Endothelial cell of umbilical vein (primary cell): Measurements from ENCODE around the gene ECT2. TPM values are rescaled to one million over a fixed set of nuclear protein-coding genes. Genes with fewer than 3 reads are reported as not detected.

Source experiments
- BruUV-seq: library from RNA; stranded (reverse); fragments of 400-500 nt; replicated peaks from 2 replicates; lab custom pipeline; 2021; lab: Mats Ljungman, UMichigan
- CTCF ChIA-PET: fragments of 300-600, 350-600 bp; sonication (Branson Sonifier 250); formaldehyde crosslinking; loops from one replicate; lab custom pipeline; 2021; ENCODE audit warnings: antibody characterized with exemption, inconsistent platforms; lab: Charles Lee
- POLR2A ChIA-PET: fragments of 300-600, 350-600 bp; sonication (Branson Sonifier 250); formaldehyde crosslinking; loops from one replicate; lab custom pipeline; 2021; ENCODE audit warnings: antibody characterized with exemption, inconsistent platforms; lab: Charles Lee
- DNase-seq: peaks from one replicate; pipeline ENCODE4 v3.0.0-alpha.2; 2011; ENCODE audit warnings: low read depth, low spot score
- FAIRE-seq: peaks from 2 replicates; lab custom pipeline; 2011; peaks lifted over from hg19 to GRCh38; lab: Jason Lieb, UNC
- H2AFZ ChIP-seq: 2 replicates; pipeline ENCODE4 v1.6.0; 2012; ENCODE audit warnings: low read depth, low read length, control low read depth, inconsistent platforms
- H3K27ac ChIP-seq: 2 replicates; pipeline ENCODE4 v1.5.1; 2011; ENCODE audit warnings: low read depth, mild to moderate bottlenecking, control low read depth, low read length, moderate library complexity; ENCODE audit not compliant: insufficient read depth
- H3K27me3 ChIP-seq, 2 experiments: 2 replicates each; pipeline versions ENCODE4 v1.6.0 to v1.6.1; 2011; ENCODE audit warnings: low read length in 2 of 2, mixed read lengths in 1 of 2; ENCODE audit not compliant: control insufficient read depth in 2 of 2, insufficient read depth in 2 of 2
- H3K36me3 ChIP-seq, 2 experiments: 2 replicates in 1 of 2; 3 replicates in 1 of 2; pipeline ENCODE4 v1.5.1; 2011; ENCODE audit warnings: low read length in 2 of 2, mild to moderate bottlenecking in 1 of 2, moderate library complexity in 1 of 2; ENCODE audit not compliant: control insufficient read depth in 2 of 2, insufficient read depth in 2 of 2; ENCODE audit errors: extremely low read depth in 1 of 2
- H3K4me1 ChIP-seq: 3 replicates; pipeline ENCODE4 v1.5.1; 2011; ENCODE audit warnings: mild to moderate bottlenecking, low read length; ENCODE audit not compliant: control insufficient read depth, insufficient read depth; ENCODE audit errors: extremely low read depth
- H3K4me2 ChIP-seq: 2 replicates; pipeline ENCODE4 v1.6.1; 2011; ENCODE audit warnings: low read length, control low read depth, mixed read lengths; ENCODE audit not compliant: insufficient read depth
- H3K4me3 ChIP-seq, 3 experiments: fragments of 200-600 bp in 1 of 3; sonication (generic), shearing (Covaris generic) in 1 of 3; replicated peaks in 1 of 3; 2 replicates each; pipeline ENCODE4 v1.5.1; 2011 to 2016; ENCODE audit warnings: control low read depth in 3 of 3, low read length in 3 of 3, mild to moderate bottlenecking in 2 of 3, inconsistent platforms in 1 of 3, low read depth in 1 of 3, moderate library complexity in 1 of 3; ENCODE audit not compliant: insufficient read depth in 1 of 3
- H3K79me2 ChIP-seq: 2 replicates; pipeline ENCODE4 v1.6.0; 2012; ENCODE audit warnings: low read length, inconsistent platforms; ENCODE audit not compliant: control insufficient read depth, insufficient read depth
- H3K9ac ChIP-seq: replicated peaks from 2 replicates; pipeline ENCODE3; 2011; ENCODE audit warnings: low read length, control low read depth; ENCODE audit not compliant: insufficient read depth; ENCODE audit errors: extremely low read depth
- H3K9me1 ChIP-seq: replicated peaks from 3 replicates; pipeline ENCODE4 v1.6.0; 2011; ENCODE audit warnings: mild to moderate bottlenecking, low read length; ENCODE audit not compliant: control insufficient read depth, insufficient read depth; ENCODE audit errors: extremely low read depth
- H3K9me3 ChIP-seq: replicated peaks from 2 replicates; pipeline ENCODE4 v1.5.1; 2012; ENCODE audit warnings: low read length, inconsistent platforms; ENCODE audit not compliant: control insufficient read depth, insufficient read depth
- H4K20me1 ChIP-seq: replicated peaks from 2 replicates; pipeline ENCODE3; 2011; ENCODE audit warnings: mild to moderate bottlenecking, low read length; ENCODE audit not compliant: control insufficient read depth, insufficient read depth; ENCODE audit errors: extremely low read depth
- CTCF ChIP-seq, 2 donors: IDR thresholded peaks; 1 replicate in 1 of 2; 2 replicates in 1 of 2; pipeline ENCODE4 v1.5.1; 2011; ENCODE audit warnings: low read length in 2 of 2, mild to moderate bottlenecking in 2 of 2, moderate library complexity in 2 of 2, control low read depth in 1 of 2, inconsistent platforms in 1 of 2, low read depth in 1 of 2; ENCODE audit not compliant: insufficient read depth in 1 of 2; ENCODE audit errors: extremely low read depth in 1 of 2
- EZH2 ChIP-seq: IDR thresholded peaks from 2 replicates; pipeline ENCODE4 v1.6.1; 2012; ENCODE audit warnings: borderline replicate concordance, low read depth, mild to moderate bottlenecking, moderate library complexity, low read length, inconsistent platforms; ENCODE audit not compliant: severe bottlenecking
- FOS ChIP-seq: IDR thresholded peaks from 2 replicates; pipeline ENCODE4 v1.6.1; 2011; ENCODE audit warnings: mild to moderate bottlenecking, low read length, moderate library complexity, borderline replicate concordance; ENCODE audit not compliant: insufficient read depth
- GATA2 ChIP-seq: IDR thresholded peaks from 2 replicates; pipeline ENCODE4 v1.7.0; 2011; ENCODE audit warnings: low read depth, mild to moderate bottlenecking, moderate library complexity, mixed read lengths, low read length; ENCODE audit not compliant: insufficient read length, insufficient read depth
- JUN ChIP-seq: IDR thresholded peaks from 2 replicates; pipeline ENCODE4 v1.6.1; 2011; ENCODE audit warnings: borderline replicate concordance, low read depth; ENCODE audit not compliant: insufficient read length, insufficient read depth
- MAX ChIP-seq: IDR thresholded peaks from 2 replicates; pipeline ENCODE4 v1.6.1; 2011; ENCODE audit not compliant: insufficient read depth, insufficient read length
- MYC ChIP-seq: IDR thresholded peaks from one replicate; pipeline ENCODE4 v1.6.1; 2011; ENCODE audit warnings: mild to moderate bottlenecking, low read depth, low read length
- POLR2A ChIP-seq: IDR thresholded peaks from 2 replicates; pipeline ENCODE4 v1.6.1; 2012; ENCODE audit warnings: low read depth, mild to moderate bottlenecking, control low read depth, low read length
- POLR2AphosphoS5 ChIP-seq: IDR thresholded peaks from 2 replicates; pipeline ENCODE4 v1.6.1; 2012; ENCODE audit warnings: low read depth, mild to moderate bottlenecking, control low read depth, low read length, moderate library complexity; ENCODE audit not compliant: insufficient read depth
- dilution Hi-C: fragments of 300-500 bp; cut with MboI; formaldehyde crosslinking; loops from one replicate; pipeline ENCODE4 v1.15.0; 2019; ENCODE audit warnings: low sequenced_read_pairs; ENCODE audit not compliant: extremely low pct_ligation_motif_present
- intact Hi-C: fragments of 100-400 bp; cut with micrococcal nuclease; formaldehyde crosslinking; loops from one replicate; pipeline ENCODE4 v1.10.0; 2022
- polyA plus RNA-seq, 4 experiments: library from polyadenylated mRNA; depleted of rRNA in 3 of 4; stranded (reverse) in 3 of 4; unstranded in 1 of 4; fragments of >200 nt; gene quantifications; 2 replicates each; pipeline versions ENCODE4 v1.2.1 to v1.2.3, GENCODE V29; 2011 to 2012; ENCODE audit warnings: missing spikeins in 1 of 4
- total RNA-seq: library from RNA; stranded (reverse); gene quantifications from 2 replicates; pipeline ENCODE4 v1.2.3, GENCODE V29; 2021

Gene ECT2
- total and polyA plus RNA-seq, 2 donors (not counting 3 experiments of a cell fraction or from before 2014, with no cell fraction given) = 10.3 to 47.5 TPM

GRCh38 chr3:172700936-172701455 lies 49.5 kb upstream of the ECT2 start:
- Histone ChIP-seq H3K9me3 (no peaks in the 10 kb centered on the region), H3K79me2 (peaks cover 83% of the 10 kb centered on the region), H2AFZ (no peak overlapping the region), H3K9ac (no peak overlapping the region), H3K27me3 (no peaks in the 10 kb centered on the region), H3K27ac (no peak overlapping the region), H3K36me3 (no peaks in the 10 kb centered on the region), H3K4me2 (no peak overlapping the region), H3K9me1 (no peaks in the 10 kb centered on the region), H3K4me1 (no peaks in the 10 kb centered on the region), H4K20me1 (no peaks in the 10 kb centered on the region), H3K4me3 (no peak overlapping the region)
- no peak for DNase-seq
- dilution Hi-C loops (no loop called here), intact Hi-C loops (no loop called here)
- POLR2A ChIA-PET = no interaction called here
- CTCF ChIA-PET = interaction anchor here (0.9 to 4.8 kb wide), 4 partner anchors 9 to 25 kb away, joined by 3 to 26 read pairs (median 7); partner anchors contain the start of gene NCEH1
- BruUV-seq = no TSS peak
- no peak for TF ChIP-seq FOS
- TF ChIP-seq CTCF (IDR thresholded peaks at IDR 0.05; ENCODE audit: extremely low read depth in 1 of 2, insufficient read depth in 1 of 2, low read depth in 1 of 2, low read length in 2 of 2) = no peak
- no peak for TF ChIP-seq EZH2
- TF ChIP-seq MYC = no peak
- no peak for TF ChIP-seq GATA2
- no peak for TF ChIP-seq POLR2A
- no peak for TF ChIP-seq JUN
- no peak for TF ChIP-seq MAX
- TF ChIP-seq POLR2AphosphoS5 = no peak
- FAIRE-seq = no peak
